MM.1S (cell line): ENCODE results near the gene PLEKHH2.

Experiments used
- EZH2 ChIP-seq: fragments of 300-600 bp; sonication (generic); optimal IDR thresholded peaks from 2 replicates; pipeline ENCODE3; 2017; ENCODE audit warnings: low read depth, mild to moderate bottlenecking, antibody characterized with exemption, low read length, mixed read lengths
- EZH2phosphoT487 ChIP-seq: fragments of 300-600 bp; sonication (generic); IDR thresholded peaks from 2 replicates; pipeline ENCODE4 v1.6.1; 2018; ENCODE audit warnings: antibody characterized with exemption, low read length
- TF ChIP-seq, protein P1 (sequence below): fragments of 300-600 bp; sonication (generic); IDR thresholded peaks from 2 replicates; pipeline ENCODE4 v1.5.1; 2016; ENCODE audit warnings: antibody characterized with exemption, low read length, mixed read lengths

DNA sequence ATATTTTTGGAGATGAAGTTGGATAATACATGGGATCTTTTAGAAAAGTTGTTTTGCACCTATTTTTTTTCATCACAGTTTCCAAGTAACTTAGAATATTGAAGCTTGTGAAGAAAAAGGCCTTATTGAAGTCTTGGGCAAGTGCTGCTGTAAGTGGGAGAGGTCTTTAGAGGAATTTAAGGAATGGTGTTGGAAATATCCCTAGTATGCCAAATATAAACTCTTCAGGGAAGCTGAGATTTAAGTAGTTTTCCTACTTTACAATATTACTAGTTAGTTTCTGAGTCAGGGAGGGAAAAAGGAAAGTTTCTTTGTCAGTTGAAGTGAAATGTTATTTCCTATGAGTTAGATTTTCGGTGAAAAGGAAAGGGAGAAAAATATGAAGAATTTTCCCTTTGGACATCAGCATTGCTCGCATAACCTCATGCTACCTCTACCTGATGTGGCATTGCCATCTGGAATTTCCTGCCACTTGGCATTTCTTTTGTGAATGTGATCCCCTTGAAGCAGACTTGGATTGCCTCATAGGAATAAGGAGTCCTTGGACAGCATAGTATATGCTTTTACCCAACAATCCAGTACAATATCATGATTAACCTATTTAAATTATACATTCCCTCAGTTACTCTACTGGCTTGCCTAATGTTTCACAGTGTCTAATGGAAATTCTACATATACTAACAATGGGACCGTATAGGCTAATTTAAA lies 12.1 kb downstream of the PLEKHH2 start:
- TF ChIP-seq, protein P1, sequence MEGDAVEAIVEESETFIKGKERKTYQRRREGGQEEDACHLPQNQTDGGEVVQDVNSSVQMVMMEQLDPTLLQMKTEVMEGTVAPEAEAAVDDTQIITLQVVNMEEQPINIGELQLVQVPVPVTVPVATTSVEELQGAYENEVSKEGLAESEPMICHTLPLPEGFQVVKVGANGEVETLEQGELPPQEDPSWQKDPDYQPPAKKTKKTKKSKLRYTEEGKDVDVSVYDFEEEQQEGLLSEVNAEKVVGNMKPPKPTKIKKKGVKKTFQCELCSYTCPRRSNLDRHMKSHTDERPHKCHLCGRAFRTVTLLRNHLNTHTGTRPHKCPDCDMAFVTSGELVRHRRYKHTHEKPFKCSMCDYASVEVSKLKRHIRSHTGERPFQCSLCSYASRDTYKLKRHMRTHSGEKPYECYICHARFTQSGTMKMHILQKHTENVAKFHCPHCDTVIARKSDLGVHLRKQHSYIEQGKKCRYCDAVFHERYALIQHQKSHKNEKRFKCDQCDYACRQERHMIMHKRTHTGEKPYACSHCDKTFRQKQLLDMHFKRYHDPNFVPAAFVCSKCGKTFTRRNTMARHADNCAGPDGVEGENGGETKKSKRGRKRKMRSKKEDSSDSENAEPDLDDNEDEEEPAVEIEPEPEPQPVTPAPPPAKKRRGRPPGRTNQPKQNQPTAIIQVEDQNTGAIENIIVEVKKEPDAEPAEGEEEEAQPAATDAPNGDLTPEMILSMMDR = no peak
- TF ChIP-seq EZH2phosphoT487 (no peak), EZH2 (no peak)
